Kidney (tissue), 14 donors: ENCODE data around the gene NAXD. TPM values are rescaled to one million over a fixed set of nuclear protein-coding genes. Genes with fewer than 3 reads are reported as not detected.

Source experiments
- DNase-seq, 5 donors: peaks; one replicate each; pipeline ENCODE4 v3.0.0-alpha.2; 2013 to 2020
- FAIRE-seq: peaks from 2 replicates; lab custom pipeline; 2012; peaks lifted over from hg19 to GRCh38; lab: Jason Lieb, UNC
- H3K27ac ChIP-seq, 2 donors: one replicate each; pipeline ENCODE4 v1.7.0; 2013; ENCODE audit warnings: low read depth in 2 of 2, low read length in 2 of 2, inconsistent platforms in 1 of 2
- H3K27me3 ChIP-seq: one replicate; pipeline ENCODE4 v1.7.1; 2013; ENCODE audit warnings: low read length, inconsistent platforms; ENCODE audit not compliant: control insufficient read depth, insufficient read depth
- H3K36me3 ChIP-seq, 3 donors: one replicate each; pipeline versions ENCODE4 v1.7.0 to v1.7.1; 2013; ENCODE audit warnings: low read length in 3 of 3, control low read depth in 1 of 3, inconsistent platforms in 1 of 3; ENCODE audit not compliant: insufficient read depth in 3 of 3, control insufficient read depth in 2 of 3
- H3K4me1 ChIP-seq, 3 donors: one replicate each; pipeline versions ENCODE4 v1.7.0 to v1.7.1; 2013; ENCODE audit warnings: low read length in 3 of 3, inconsistent platforms in 1 of 3, low read depth in 1 of 3; ENCODE audit not compliant: control insufficient read depth in 2 of 3, insufficient read depth in 2 of 3
- H3K4me3 ChIP-seq, 3 donors: one replicate each; pipeline versions ENCODE4 v1.7.0 to v1.8.1; 2013; ENCODE audit warnings: low read length in 3 of 3, control low read depth in 1 of 3, inconsistent platforms in 1 of 3
- H3K9ac ChIP-seq, 3 donors: one replicate each; pipeline versions ENCODE4 v1.7.0 to v1.7.1; 2013; ENCODE audit warnings: low read length in 3 of 3, control low read depth in 1 of 3, inconsistent platforms in 1 of 3
- H3K9me3 ChIP-seq, 3 donors: one replicate each; pipeline versions ENCODE4 v1.7.0 to v1.7.1; 2013; ENCODE audit warnings: low read length in 3 of 3, control low read depth in 1 of 3, inconsistent platforms in 1 of 3; ENCODE audit not compliant: control insufficient read depth in 2 of 3, insufficient read depth in 1 of 3
- CTCF ChIP-seq: IDR thresholded peaks from 3 replicates; pipeline ENCODE4 v1.5.1; 2012; ENCODE audit warnings: mild to moderate bottlenecking, moderate library complexity, borderline replicate concordance; ENCODE audit not compliant: insufficient read depth; ENCODE audit errors: extremely low read depth
- intact Hi-C: fragments of 100-400 bp; cut with DNase I; formaldehyde crosslinking; loops from one replicate; pipeline ENCODE4 v1.11.1; 2022
- polyA plus RNA-seq: library from polyadenylated mRNA; stranded (reverse); fragments of 350-450 nt; fragmentation: Illumina TruSeq; extraction: RNeasy Lipid Tissue Mini Kit (QIAGEN cat#74804); gene quantifications from one replicate; pipeline ENCODE4 v1.2.3, GENCODE V29; 2014; ENCODE audit warnings: low read depth, low replicate concordance; ENCODE audit not compliant: insufficient read depth
- total RNA-seq: library from RNA; stranded (reverse); fragmentation: NEBNext Ultra II Directional; extraction: Animal tissue kit (Norgen Biotek cat#: 25700); gene quantifications from one replicate; pipeline ENCODE4 v1.2.1, GENCODE V29; 2021
- donor health status: control.
- donor health status: control.
- donor health status: control.
- donor health status: control.
- donor health status: control.
- donor health status: DM: yes; HTN: yes; CAD: no.
- donor health status: Normal renal cell carcinoma (clear cell type).

Gene NAXD
- total and polyA plus RNA-seq, 2 donors from 2014 or later: 37.9 to 52.7 TPM

- Histone ChIP-seq H3K27me3 (no peaks in the 10 kb centered on the region), H3K36me3 (peaks cover 3 to 35% (median 13%) of the 10 kb centered on the region in 3 donors), H3K27ac (peak overlapping the region in 1 of 2 donors; percentile 2), H3K9me3 (no peaks in the 10 kb centered on the region), H3K4me1 (peaks cover 0 to 14% (median 9%) of the 10 kb centered on the region in 3 donors), H3K9ac (no peak overlapping the region), H3K4me3 (no peak overlapping the region)
- DNase-seq (peak in 3 of 5 donors; percentile 51 to 85 (median 59)), FAIRE-seq (no peak)
- intact Hi-C loops: no loop called here
- TF ChIP-seq CTCF: no peak
Measured at GRCh38 chr13:110626521-110626920, 11.2 kb downstream of the NAXD start.

GRCh38 chr13:110627351-110627750, 12.0 kb downstream of the NAXD start:
- H3K4me1 ChIP-seq: peaks cover 0 to 12% (median 5%) of the 10 kb centered on the region in 3 donors
- FAIRE-seq: no peak
- no peaks in the 10 kb centered on the region for H3K9me3 ChIP-seq
- H3K36me3 ChIP-seq: peaks cover 3 to 35% (median 13%) of the 10 kb centered on the region in 3 donors
- intact Hi-C loops: no loop called here
- no peak overlapping the region for H3K4me3 ChIP-seq
- no peak overlapping the region for H3K27ac ChIP-seq
- H3K9ac ChIP-seq: no peak overlapping the region
- no peaks in the 10 kb centered on the region for H3K27me3 ChIP-seq
- no peak for DNase-seq
- no peak for TF ChIP-seq CTCF

GRCh38 chr13:110627761-110628476, 12.6 kb downstream of the NAXD start:
- no peak for TF ChIP-seq CTCF
- FAIRE-seq: no peak
- H3K9me3 ChIP-seq: no peaks in the 10 kb centered on the region
- intact Hi-C loops: no loop called here
- H3K4me1 ChIP-seq: peaks cover 0 to 12% (median 0%) of the 10 kb centered on the region in 3 donors
- no peak overlapping the region for H3K9ac ChIP-seq
- H3K36me3 ChIP-seq: peaks cover under 1 to 31% (median 8%) of the 10 kb centered on the region in 3 donors
- no peak overlapping the region for H3K27ac ChIP-seq
- DNase-seq: no peak
- no peaks in the 10 kb centered on the region for H3K27me3 ChIP-seq
- no peak overlapping the region for H3K4me3 ChIP-seq

GRCh38 chr13:110628477-110628793, 13.1 kb downstream of the NAXD start:
- peak in 1 of 5 donors; percentile 25 for DNase-seq
- no peaks in the 10 kb centered on the region for H3K27me3 ChIP-seq
- no peaks in the 10 kb centered on the region for H3K9me3 ChIP-seq
- H3K4me1 ChIP-seq: peaks cover 0 to 12% (median 0%) of the 10 kb centered on the region in 3 donors
- no peak for FAIRE-seq
- H3K36me3 ChIP-seq: peaks cover 0 to 28% (median 5%) of the 10 kb centered on the region in 3 donors
- H3K4me3 ChIP-seq: no peak overlapping the region
- intact Hi-C loops: no loop called here
- H3K9ac ChIP-seq: no peak overlapping the region
- no peak overlapping the region for H3K27ac ChIP-seq
- TF ChIP-seq CTCF: no peak
